GM23338 (cell line): ENCODE data around the gene PUS3. TPM values are rescaled to one million over a fixed set of nuclear protein-coding genes. Genes with fewer than 3 reads are reported as not detected.

ENCODE experiments used
- ATAC-seq: fragments of 200-7000 bp; cut with Tn5 transposase; 3 replicates; pipeline ENCODE4 v1.9.1; 2020
- DNase-seq: peaks from one replicate; pipeline ENCODE4 v3.0.0-alpha.2; 2015; ENCODE audit warnings: low spot score
- H2AFZ ChIP-seq: fragments of 200-600 bp; sonication (generic); 2 replicates; pipeline ENCODE4 v1.8.0; 2016; ENCODE audit warnings: antibody characterized with exemption, mild to moderate bottlenecking, moderate library complexity
- H3F3A ChIP-seq: fragments of 200-600 bp; sonication (generic); replicated peaks from 2 replicates; pipeline ENCODE4 v1.8.0; 2017; ENCODE audit warnings: antibody characterized with exemption, mixed run types, low read depth
- H3K27ac ChIP-seq: fragments of 200-600 bp; sonication (generic); 2 replicates; pipeline ENCODE4 v1.6.1; 2016; ENCODE audit warnings: low read depth
- H3K27me3 ChIP-seq: fragments of 200-600 bp; sonication (generic); 2 replicates; pipeline ENCODE4 v1.8.0; 2016; ENCODE audit warnings: mild to moderate bottlenecking, mixed run types, moderate library complexity; ENCODE audit not compliant: insufficient read depth
- H3K36me3 ChIP-seq: fragments of 200-600 bp; sonication (generic); 2 replicates; pipeline ENCODE4 v1.8.0; 2016; ENCODE audit warnings: mild to moderate bottlenecking; ENCODE audit not compliant: insufficient read depth
- H3K4me1 ChIP-seq: fragments of 200-600 bp; sonication (generic); 2 replicates; pipeline ENCODE4 v1.8.0; 2016; ENCODE audit warnings: mild to moderate bottlenecking, moderate library complexity; ENCODE audit not compliant: insufficient read depth
- H3K4me2 ChIP-seq: fragments of 200-600 bp; sonication (generic); 2 replicates; pipeline ENCODE4 v1.7.1; 2017; ENCODE audit warnings: mixed run types
- H3K4me3 ChIP-seq: fragments of 200-600 bp; sonication (generic); 2 replicates; pipeline ENCODE4 v1.6.1; 2016; ENCODE audit warnings: mixed run types
- H3K79me2 ChIP-seq: fragments of 200-600 bp; sonication (generic); replicated peaks from 2 replicates; pipeline ENCODE4 v1.8.0; 2017; ENCODE audit warnings: mild to moderate bottlenecking; ENCODE audit not compliant: insufficient read depth
- H3K9me2 ChIP-seq: fragments of 200-600 bp; sonication (generic); 2 replicates; pipeline ENCODE4 v1.8.0; 2017; ENCODE audit not compliant: insufficient read depth
- H4K20me1 ChIP-seq: fragments of 200-600 bp; sonication (generic); replicated peaks from 2 replicates; pipeline ENCODE4 v1.8.0; 2017; ENCODE audit warnings: mild to moderate bottlenecking; ENCODE audit not compliant: insufficient read depth
- H3K27ac Mint-ChIP-seq: 2 replicates; pipeline ENCODE4 v1.8.0; 2020; ENCODE audit warnings: inconsistent platforms, mild to moderate bottlenecking, moderate library complexity, mixed read lengths
- H3K27me3 Mint-ChIP-seq: 3 replicates; pipeline ENCODE4 v1.8.0; 2022; ENCODE audit warnings: low read depth, mild to moderate bottlenecking, moderate library complexity, mixed read lengths, inconsistent platforms; ENCODE audit not compliant: insufficient read depth, poor library complexity
- H3K36me3 Mint-ChIP-seq: 3 replicates; pipeline ENCODE4 v1.8.0; 2021; ENCODE audit warnings: low read depth, mild to moderate bottlenecking, inconsistent platforms, moderate library complexity, mixed read lengths
- H3K4me1 Mint-ChIP-seq: 3 replicates; pipeline ENCODE4 v1.8.0; 2020; ENCODE audit warnings: mild to moderate bottlenecking, inconsistent platforms, mixed read lengths
- H3K4me3 Mint-ChIP-seq: 3 replicates; pipeline ENCODE4 v1.8.0; 2021; ENCODE audit warnings: moderate library complexity, mild to moderate bottlenecking, inconsistent platforms, mixed read lengths
- H3K9me3 Mint-ChIP-seq: 3 replicates; pipeline ENCODE4 v1.8.0; 2020; ENCODE audit warnings: moderate library complexity, mild to moderate bottlenecking, inconsistent platforms, mixed read lengths
- CREB1 ChIP-seq: fragments of 250-450 bp; sonication (Bioruptor Pico); IDR thresholded peaks from 2 replicates; pipeline ENCODE4 v1.5.0; 2020; ENCODE audit warnings: low read depth, mild to moderate bottlenecking, moderate library complexity
- ETS1 ChIP-seq: IDR thresholded peaks from 2 replicates; pipeline ENCODE4 v1.6.1; 2016; ENCODE audit warnings: antibody characterized with exemption
- EZH2phosphoT487 ChIP-seq: fragments of 200-600 bp; sonication (generic); IDR thresholded peaks from one replicate; pipeline ENCODE4 v1.8.1; 2018; ENCODE audit warnings: antibody characterized with exemption; ENCODE audit not compliant: unreplicated experiment
- JUNB ChIP-seq: IDR thresholded peaks from one replicate; pipeline ENCODE4 v1.6.1; 2016; ENCODE audit warnings: antibody characterized with exemption; ENCODE audit not compliant: unreplicated experiment
- POLR2AphosphoS5 ChIP-seq: IDR thresholded peaks from 2 replicates; pipeline ENCODE4 v1.6.1; 2016; ENCODE audit warnings: antibody characterized with exemption, low read depth
- REST ChIP-seq: IDR thresholded peaks from one replicate; pipeline ENCODE4 v1.6.1; 2018; ENCODE audit warnings: antibody characterized with exemption; ENCODE audit not compliant: unreplicated experiment
- ZNF331 ChIP-seq: fragments of 250-450 bp; sonication (Bioruptor Pico); IDR thresholded peaks from 2 replicates; pipeline ENCODE4 v1.5.0; 2020; ENCODE audit warnings: low read depth, mild to moderate bottlenecking, moderate library complexity
- ZNF462 ChIP-seq: fragments of 250-450 bp; sonication (Bioruptor Pico); IDR thresholded peaks from 2 replicates; pipeline ENCODE4 v1.5.0; 2020; ENCODE audit warnings: mild to moderate bottlenecking, moderate library complexity
- polyA plus RNA-seq: library from polyadenylated mRNA; unstranded; fragments of >200 nt; fragmentation: Nextera tagmentation; extraction: Ambion mirVana; gene quantifications from 2 replicates; pipeline ENCODE4 v1.2.1, GENCODE V29; 2016
- total RNA-seq: library from RNA; depleted of rRNA; stranded (reverse); fragments of >200 nt; shearing (Covaris generic); gene quantifications from 2 replicates; pipeline ENCODE4 v1.2.3, GENCODE V29; 2014

Gene PUS3
- total and polyA plus RNA-seq, 2 experiments from 2014 or later = 15.8 to 24.1 TPM

GRCh38 chr11:125946712-125947418, 43.9 kb upstream of the PUS3 start (continued):
- no peak for TF ChIP-seq REST

GRCh38 chr11:125945797-125946520, 43.0 kb upstream of the PUS3 start, which contains the start of gene VSIG10L2:
Gene VSIG10L2 (plus strand): TSS chr11:125946044. CDS start chr11:125946056, 12 bp downstream.
- Mint-ChIP-seq H3K9me3 (no peaks in the 10 kb centered on the region; the same call in 2 of the 3 replicates), H3K27me3 (peaks cover 11% of the 10 kb centered on the region), H3K4me3 (no peak within 1 kb of the TSS), H3K36me3 (no peaks in the 10 kb centered on the region; the same call in 2 of the 3 replicates), H3K4me1 (peaks cover 17% of the 10 kb centered on the region), H3K27ac (no peak within 1 kb of the TSS)
- H2AFZ ChIP-seq = no peak within 1 kb of the TSS
- H3K4me1 ChIP-seq = peaks cover 13% of the 10 kb centered on the region
- H3K9me2 ChIP-seq = no peaks in the 10 kb centered on the region
- no peak within 1 kb of the TSS for H3K27ac ChIP-seq
- no peak within 1 kb of the TSS for H3K4me2 ChIP-seq
- no peaks in the 10 kb centered on the region for H3K79me2 ChIP-seq
- H4K20me1 ChIP-seq = no peaks in the 10 kb centered on the region
- no peak for ATAC-seq
- DNase-seq = no peak
- no peaks in the 10 kb centered on the region for H3K27me3 ChIP-seq
- H3F3A ChIP-seq = no peaks in the 10 kb centered on the region
- no peaks in the 10 kb centered on the region for H3K36me3 ChIP-seq
- no peak within 1 kb of the TSS for H3K4me3 ChIP-seq
- TF ChIP-seq ZNF331 (CRISPR knock-in tag) (no peak), EZH2phosphoT487 (no peak), ETS1 (no peak), ZNF462 (no peak), JUNB (no peak), CREB1 (CRISPR knock-in tag) (no peak), POLR2AphosphoS5 (no peak), REST (no peak)
